ENCODE measurements around the gene APOLD1.
"Not testable (repeated sequence)": the region's sequence is repeated elsewhere in the genome, so short reads cannot be mapped to it uniquely, and the experiment has no call there.

APOLD1 gene

GRCh38 chr12:12784911-12785814 is at the start of gene APOLD1:
APOLD1 (plus strand) TSS chr12:12785659; CDS start chr12:12785692, 33 bp downstream.
- no peak for DNase-seq (ENCODE audit: low spot score)

GRCh38 chr12:12736759-12737676 is 48.4 kb upstream of the APOLD1 start:
- peak; percentile 75 for DNase-seq (ENCODE audit: low spot score)

- not testable (repeated sequence) for DNase-seq (ENCODE audit: low spot score)
Measured at GRCh38 chr12:12738152-12738551, 47.3 kb upstream of the APOLD1 start.

- DNase-seq (ENCODE audit: low spot score), result no peak
Measured at GRCh38 chr12:12741660-12742059, 43.8 kb upstream of the APOLD1 start.

- DNase-seq (ENCODE audit: low spot score), result no peak
Measured at GRCh38 chr12:12744546-12745305, 40.7 kb upstream of the APOLD1 start.

- DNase-seq (ENCODE audit: low spot score), result no peak
Measured at GRCh38 chr12:12745576-12746211, 39.8 kb upstream of the APOLD1 start.

- DNase-seq (ENCODE audit: low spot score), result no peak
Measured at GRCh38 chr12:12747278-12747677, 38.2 kb upstream of the APOLD1 start.

GRCh38 chr12:12748044-12748443 is 37.4 kb upstream of the APOLD1 start:
- DNase-seq (ENCODE audit: low spot score), result no peak

- DNase-seq (ENCODE audit: low spot score), result peak; percentile 73
Measured at GRCh38 chr12:12749433-12749832, 36.0 kb upstream of the APOLD1 start.

GRCh38 chr12:12755923-12756322 is 29.5 kb upstream of the APOLD1 start:
- no peak for DNase-seq (ENCODE audit: low spot score)

- no peak for DNase-seq (ENCODE audit: low spot score)
Measured at GRCh38 chr12:12757121-12757520, 28.3 kb upstream of the APOLD1 start.

- no peak for DNase-seq (ENCODE audit: low spot score)
Measured at GRCh38 chr12:12759234-12759915, 26.1 kb upstream of the APOLD1 start.

- DNase-seq (ENCODE audit: low spot score), result no peak
Measured at GRCh38 chr12:12764824-12765223, 20.6 kb upstream of the APOLD1 start.

- DNase-seq (ENCODE audit: low spot score), result no peak
Measured at GRCh38 chr12:12770262-12770661, 15.2 kb upstream of the APOLD1 start.

GRCh38 chr12:12774791-12775190 is 10.7 kb upstream of the APOLD1 start:
- no peak for DNase-seq (ENCODE audit: low spot score)

GRCh38 chr12:12776261-12776660 is 9.2 kb upstream of the APOLD1 start:
- peak; percentile 74 for DNase-seq (ENCODE audit: low spot score)

- DNase-seq (ENCODE audit: low spot score), result no peak
Measured at GRCh38 chr12:12777092-12777491, 8.4 kb upstream of the APOLD1 start.

- no peak for DNase-seq (ENCODE audit: low spot score)
Measured at GRCh38 chr12:12779007-12779406, 6.5 kb upstream of the APOLD1 start.

GRCh38 chr12:12779529-12779928 is 5.9 kb upstream of the APOLD1 start:
- DNase-seq (ENCODE audit: low spot score), result peak; percentile 88

GRCh38 chr12:12784116-12784515 is 1.3 kb upstream of the APOLD1 start:
- no peak for DNase-seq (ENCODE audit: low spot score)

GRCh38 chr12:12786351-12786705 is 869 bp downstream of the APOLD1 start:
- DNase-seq (ENCODE audit: low spot score), result no peak

All from SW480 (cell line).